Measurements from ENCODE around the gene SPIRE2.

SPIRE2 gene

GRCh38 chr16:89884041-89884421, 55.8 kb downstream of the SPIRE2 start:
- no peaks in the 10 kb centered on the region for H3K9me3 ChIP-seq (ENCODE audit: control insufficient read depth, low read length)
- H3K27me3 ChIP-seq (ENCODE audit: control insufficient read depth, insufficient read depth, low read length) = no peaks in the 10 kb centered on the region
- no peak overlapping the region for H3K27ac ChIP-seq
- no peaks in the 10 kb centered on the region for H3K36me3 ChIP-seq (ENCODE audit: control insufficient read depth, insufficient read depth, low read length)
- H3K9ac ChIP-seq = no peak overlapping the region
- peaks cover 65% of the 10 kb centered on the region for H3K79me2 ChIP-seq
- no peaks in the 10 kb centered on the region for H3K4me1 ChIP-seq
- no peak overlapping the region for H2AFZ ChIP-seq
- no peak overlapping the region for H3K4me2 ChIP-seq (ENCODE audit: low read length)
- no peak overlapping the region for H3K4me3 ChIP-seq (ENCODE audit: low read depth, low read length)
- TF ChIP-seq CTCF (IDR thresholded peaks at IDR 0.05) = no peak

- no peak overlapping the region for H3K4me3 ChIP-seq (ENCODE audit: low read depth, low read length)
- no peak overlapping the region for H3K9ac ChIP-seq
- H3K27me3 ChIP-seq (ENCODE audit: control insufficient read depth, insufficient read depth, low read length) = no peaks in the 10 kb centered on the region
- H2AFZ ChIP-seq = no peak overlapping the region
- peaks cover 53% of the 10 kb centered on the region for H3K79me2 ChIP-seq
- TF ChIP-seq CTCF (IDR thresholded peaks at IDR 0.05) = no peak
- H3K9me3 ChIP-seq (ENCODE audit: control insufficient read depth, low read length) = no peaks in the 10 kb centered on the region
- H3K36me3 ChIP-seq (ENCODE audit: control insufficient read depth, insufficient read depth, low read length) = no peaks in the 10 kb centered on the region
- no peak overlapping the region for H3K4me2 ChIP-seq (ENCODE audit: low read length)
- no peaks in the 10 kb centered on the region for H3K4me1 ChIP-seq
- H3K27ac ChIP-seq = no peak overlapping the region
Measured at GRCh38 chr16:89887243-89887642, 59.0 kb downstream of the SPIRE2 start.

GRCh38 chr16:89890200-89890599, 61.9 kb downstream of the SPIRE2 start:
- Histone ChIP-seq H3K4me2 (ENCODE audit: low read length) (no peak overlapping the region), H3K4me3 (ENCODE audit: low read depth, low read length) (no peak overlapping the region), H3K27ac (no peak overlapping the region)

GRCh38 chr16:89890886-89891657, 62.8 kb downstream of the SPIRE2 start:
- H3K4me3 ChIP-seq (ENCODE audit: low read depth, low read length) = no peak overlapping the region
- peaks cover 29% of the 10 kb centered on the region for H3K79me2 ChIP-seq
- H3K9me3 ChIP-seq (ENCODE audit: control insufficient read depth, low read length) = no peaks in the 10 kb centered on the region
- H3K36me3 ChIP-seq (ENCODE audit: control insufficient read depth, insufficient read depth, low read length) = no peaks in the 10 kb centered on the region
- no peaks in the 10 kb centered on the region for H3K4me1 ChIP-seq
- H3K27ac ChIP-seq = no peak overlapping the region
- TF ChIP-seq CTCF (IDR thresholded peaks at IDR 0.05) = no peak
- H3K4me2 ChIP-seq (ENCODE audit: low read length) = no peak overlapping the region
- no peaks in the 10 kb centered on the region for H3K27me3 ChIP-seq (ENCODE audit: control insufficient read depth, insufficient read depth, low read length)
- H2AFZ ChIP-seq = no peak overlapping the region
- no peak overlapping the region for H3K9ac ChIP-seq

More at GRCh38 chr16:89890200-89890599, 61.9 kb downstream of the SPIRE2 start:
- H3K27me3 ChIP-seq (ENCODE audit: control insufficient read depth, insufficient read depth, low read length) = no peaks in the 10 kb centered on the region
- TF ChIP-seq CTCF (IDR thresholded peaks at IDR 0.05) = no peak
- H3K9me3 ChIP-seq (ENCODE audit: control insufficient read depth, low read length) = no peaks in the 10 kb centered on the region
- H3K4me1 ChIP-seq = no peaks in the 10 kb centered on the region
- H3K36me3 ChIP-seq (ENCODE audit: control insufficient read depth, insufficient read depth, low read length) = no peaks in the 10 kb centered on the region
- no peak overlapping the region for H2AFZ ChIP-seq
- H3K79me2 ChIP-seq = peaks cover 29% of the 10 kb centered on the region
- H3K9ac ChIP-seq = no peak overlapping the region
